B cell (primary cell): ENCODE measurements around the gene COQ8A.

Experiments
- EZH2 ChIP-seq: IDR thresholded peaks from 2 replicates; pipeline ENCODE4 v1.6.1; 2012; ENCODE audit warnings: borderline replicate concordance, low read depth, mild to moderate bottlenecking, moderate library complexity, low read length; ENCODE audit not compliant: insufficient read depth, poor library complexity, severe bottlenecking
- TF ChIP-seq, protein P1 (sequence below): fragments of 200-600 bp; IDR thresholded peaks from one replicate; pipeline ENCODE4 v1.8.0; 2022; ENCODE audit warnings: antibody characterized with exemption, mild to moderate bottlenecking

DNA sequence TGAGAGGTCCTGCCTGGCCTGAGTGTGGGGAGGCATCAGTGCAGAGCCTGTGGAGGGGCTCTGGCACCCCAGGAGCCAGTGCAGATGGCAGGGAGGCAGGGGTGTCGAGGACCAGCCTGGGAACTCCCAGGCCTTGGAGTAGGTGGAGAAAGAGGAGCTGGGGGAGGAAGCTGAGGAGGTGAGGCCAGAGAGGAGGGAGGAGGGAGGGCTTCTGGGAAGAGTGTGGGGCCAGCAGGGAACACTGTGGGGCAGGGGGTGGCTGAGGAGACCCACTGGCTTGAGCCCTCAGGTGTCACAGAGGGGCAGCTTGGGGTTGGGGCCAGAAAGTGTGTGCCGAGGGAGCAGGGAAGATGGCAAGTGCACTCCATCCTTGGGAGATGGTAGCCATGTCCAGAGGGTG lies 3.8 kb downstream of the COQ8A start:
- TF ChIP-seq, protein P1, sequence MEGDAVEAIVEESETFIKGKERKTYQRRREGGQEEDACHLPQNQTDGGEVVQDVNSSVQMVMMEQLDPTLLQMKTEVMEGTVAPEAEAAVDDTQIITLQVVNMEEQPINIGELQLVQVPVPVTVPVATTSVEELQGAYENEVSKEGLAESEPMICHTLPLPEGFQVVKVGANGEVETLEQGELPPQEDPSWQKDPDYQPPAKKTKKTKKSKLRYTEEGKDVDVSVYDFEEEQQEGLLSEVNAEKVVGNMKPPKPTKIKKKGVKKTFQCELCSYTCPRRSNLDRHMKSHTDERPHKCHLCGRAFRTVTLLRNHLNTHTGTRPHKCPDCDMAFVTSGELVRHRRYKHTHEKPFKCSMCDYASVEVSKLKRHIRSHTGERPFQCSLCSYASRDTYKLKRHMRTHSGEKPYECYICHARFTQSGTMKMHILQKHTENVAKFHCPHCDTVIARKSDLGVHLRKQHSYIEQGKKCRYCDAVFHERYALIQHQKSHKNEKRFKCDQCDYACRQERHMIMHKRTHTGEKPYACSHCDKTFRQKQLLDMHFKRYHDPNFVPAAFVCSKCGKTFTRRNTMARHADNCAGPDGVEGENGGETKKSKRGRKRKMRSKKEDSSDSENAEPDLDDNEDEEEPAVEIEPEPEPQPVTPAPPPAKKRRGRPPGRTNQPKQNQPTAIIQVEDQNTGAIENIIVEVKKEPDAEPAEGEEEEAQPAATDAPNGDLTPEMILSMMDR = no peak
- TF ChIP-seq EZH2 = no peak
